Kidney tubule cell (primary cell): Measurements from ENCODE around the gene PCDH17.

Experiments used
- DNase-seq: peaks from one replicate; pipeline ENCODE4 v3.0.0-alpha.2; 2018; ENCODE audit warnings: low spot score

PCDH17 gene

GRCh38 chr13:57631596-57632275 lies at the start of gene PCDH17:
Gene PCDH17 (plus strand): TSS chr13:57631744. CDS start chr13:57632547, 803 bp downstream.
- DNase-seq = peak; percentile 20

GRCh38 chr13:57582032-57582431 lies 49.5 kb upstream of the PCDH17 start:
- DNase-seq = no peak

DNA sequence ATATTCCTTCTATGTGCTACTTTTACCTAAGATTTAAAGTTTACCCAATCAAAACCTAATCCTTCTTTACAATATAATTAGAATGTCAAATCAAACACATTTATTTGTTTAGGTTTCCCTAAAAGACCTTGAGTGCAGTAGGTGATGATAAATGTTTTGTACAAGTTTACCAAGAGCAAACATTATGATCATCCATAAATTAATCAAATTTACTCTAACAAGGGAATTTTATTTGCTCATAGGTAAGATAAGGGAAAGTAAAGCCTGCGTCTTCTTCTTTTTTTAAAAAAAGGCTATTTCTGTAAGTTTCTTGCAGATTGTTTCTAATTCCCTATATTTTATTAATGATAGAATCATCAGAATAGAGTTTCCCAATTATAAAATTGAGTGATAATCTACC lies 48.0 kb upstream of the PCDH17 start:
- DNase-seq = no peak

GRCh38 chr13:57588639-57589038 lies 42.9 kb upstream of the PCDH17 start:
- no peak for DNase-seq

DNA sequence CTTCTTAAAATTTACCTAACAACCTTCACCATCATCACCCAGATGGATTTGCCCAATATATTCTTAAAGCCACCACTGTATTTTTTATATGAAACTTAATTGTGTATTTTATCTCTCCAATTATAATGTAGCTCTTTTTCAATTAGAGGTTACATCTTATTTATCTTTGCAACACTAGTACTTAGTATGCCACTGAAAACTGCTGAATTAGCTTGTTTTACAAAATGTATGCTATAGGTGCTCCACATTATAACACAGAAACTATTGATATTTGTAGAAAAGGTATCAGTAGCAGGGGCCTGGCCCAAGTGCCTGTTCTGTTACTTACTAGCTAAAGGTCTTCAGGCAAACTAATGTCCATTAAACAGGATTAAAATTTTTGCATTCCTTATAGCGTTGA lies 35.8 kb upstream of the PCDH17 start:
- no peak for DNase-seq

DNA sequence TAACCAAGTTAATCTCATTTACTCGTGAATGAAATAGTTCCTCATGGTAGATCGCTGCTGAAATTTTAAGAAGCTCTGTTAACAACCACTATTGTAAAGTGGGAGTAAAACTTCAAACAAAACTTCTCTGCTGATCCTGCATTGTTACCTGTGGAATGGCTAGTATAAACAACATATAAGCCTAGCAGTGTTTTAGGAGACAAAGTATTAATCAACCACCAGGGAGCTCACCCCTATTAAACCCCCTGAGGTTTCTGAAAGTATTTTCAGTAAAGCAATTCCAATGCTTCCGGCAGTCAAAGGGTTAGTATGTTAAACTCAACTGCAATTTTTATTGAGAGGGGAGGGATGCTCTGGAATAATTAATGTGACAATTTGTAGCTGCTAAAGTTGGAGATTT lies 30.0 kb upstream of the PCDH17 start:
- DNase-seq = no peak

- DNase-seq = no peak
Observed at GRCh38 chr13:57604442-57604841, 27.1 kb upstream of the PCDH17 start.

- DNase-seq = no peak
Observed at GRCh38 chr13:57611969-57612368, 19.6 kb upstream of the PCDH17 start.

DNA sequence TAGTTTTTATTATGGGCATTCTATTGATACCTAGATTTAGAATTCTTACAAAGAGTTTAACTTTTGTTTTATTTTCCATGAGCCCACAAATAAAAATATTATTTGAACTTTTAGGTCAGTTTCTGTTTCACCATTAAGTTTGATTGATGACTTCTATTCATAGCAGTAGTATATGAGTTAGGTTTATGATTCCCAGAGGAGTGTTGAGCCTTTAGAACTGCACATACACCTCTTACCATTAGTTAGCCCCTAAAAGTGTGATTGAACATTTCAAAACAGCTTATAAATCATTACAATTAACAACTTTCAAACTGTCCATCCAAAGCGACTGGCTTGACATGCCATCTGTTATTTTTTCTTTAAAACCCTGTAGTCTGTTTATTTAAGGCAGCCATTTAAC lies 19.0 kb upstream of the PCDH17 start:
- DNase-seq = no peak

DNA sequence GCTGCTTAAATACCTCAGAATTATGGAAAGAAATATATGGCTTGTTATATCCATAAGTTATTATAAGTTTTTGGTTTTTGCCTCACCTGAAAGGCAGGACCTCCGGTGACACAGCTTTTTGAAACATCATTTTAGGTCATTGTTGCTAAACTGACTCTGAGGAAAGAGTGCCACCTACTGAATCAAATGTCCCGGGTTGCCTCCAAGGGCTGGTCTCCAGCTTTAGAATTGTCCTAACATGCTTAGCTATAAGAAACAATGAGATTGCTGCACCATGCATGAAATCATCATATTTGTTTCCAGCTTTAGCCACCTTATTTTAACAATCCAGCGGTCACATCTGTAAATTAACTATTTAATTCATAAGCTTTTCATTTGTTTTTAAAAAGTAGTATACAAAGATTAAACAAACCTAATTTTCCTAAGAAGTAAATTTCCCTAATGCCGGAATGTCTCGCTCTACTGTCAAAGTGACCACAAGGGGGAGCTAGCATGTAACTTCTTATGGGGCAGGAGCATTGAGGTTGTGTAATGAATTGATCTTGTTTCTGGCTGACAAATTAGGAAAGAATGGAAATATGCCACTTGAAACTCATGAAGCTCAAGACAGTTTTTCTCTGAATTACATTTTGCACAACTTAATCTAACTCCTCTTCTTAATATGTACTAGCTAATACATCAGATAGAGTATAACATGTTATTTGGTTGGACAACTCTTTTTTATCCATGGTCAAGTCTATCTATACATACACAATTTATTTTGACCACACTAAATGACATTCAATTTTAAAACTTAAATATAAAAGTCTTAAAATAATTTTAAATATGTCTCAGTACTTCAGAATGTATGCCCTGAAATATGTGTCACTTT lies 6.7 kb upstream of the PCDH17 start:
- peak; percentile 61 for DNase-seq

- peak; percentile 37 for DNase-seq
Observed at GRCh38 chr13:57627663-57628062, 3.9 kb upstream of the PCDH17 start.

GRCh38 chr13:57629391-57629804 lies 2.1 kb upstream of the PCDH17 start:
- DNase-seq = no peak

DNA sequence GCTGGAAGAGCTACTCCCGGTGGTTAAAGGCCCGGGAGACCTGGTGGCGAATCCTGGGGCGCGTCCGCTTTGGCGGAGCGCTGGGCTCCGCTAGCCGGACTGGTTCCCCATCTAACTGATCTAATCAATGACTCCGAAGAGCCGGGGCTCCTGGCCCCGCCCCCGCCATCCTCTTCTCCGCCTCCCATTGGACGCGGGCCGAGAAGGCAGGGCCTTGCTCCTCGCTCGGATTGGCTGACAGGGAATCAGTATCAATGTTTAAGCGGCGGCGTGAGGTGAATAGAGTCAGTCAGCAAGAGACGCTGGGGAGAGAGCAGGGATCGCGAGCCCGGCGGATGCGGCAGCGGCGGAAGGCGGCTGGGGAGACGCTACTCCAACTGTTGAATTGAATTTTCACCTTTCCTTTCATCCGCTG lies 1.7 kb upstream of the PCDH17 start:
- peak; percentile 75 for DNase-seq

DNA sequence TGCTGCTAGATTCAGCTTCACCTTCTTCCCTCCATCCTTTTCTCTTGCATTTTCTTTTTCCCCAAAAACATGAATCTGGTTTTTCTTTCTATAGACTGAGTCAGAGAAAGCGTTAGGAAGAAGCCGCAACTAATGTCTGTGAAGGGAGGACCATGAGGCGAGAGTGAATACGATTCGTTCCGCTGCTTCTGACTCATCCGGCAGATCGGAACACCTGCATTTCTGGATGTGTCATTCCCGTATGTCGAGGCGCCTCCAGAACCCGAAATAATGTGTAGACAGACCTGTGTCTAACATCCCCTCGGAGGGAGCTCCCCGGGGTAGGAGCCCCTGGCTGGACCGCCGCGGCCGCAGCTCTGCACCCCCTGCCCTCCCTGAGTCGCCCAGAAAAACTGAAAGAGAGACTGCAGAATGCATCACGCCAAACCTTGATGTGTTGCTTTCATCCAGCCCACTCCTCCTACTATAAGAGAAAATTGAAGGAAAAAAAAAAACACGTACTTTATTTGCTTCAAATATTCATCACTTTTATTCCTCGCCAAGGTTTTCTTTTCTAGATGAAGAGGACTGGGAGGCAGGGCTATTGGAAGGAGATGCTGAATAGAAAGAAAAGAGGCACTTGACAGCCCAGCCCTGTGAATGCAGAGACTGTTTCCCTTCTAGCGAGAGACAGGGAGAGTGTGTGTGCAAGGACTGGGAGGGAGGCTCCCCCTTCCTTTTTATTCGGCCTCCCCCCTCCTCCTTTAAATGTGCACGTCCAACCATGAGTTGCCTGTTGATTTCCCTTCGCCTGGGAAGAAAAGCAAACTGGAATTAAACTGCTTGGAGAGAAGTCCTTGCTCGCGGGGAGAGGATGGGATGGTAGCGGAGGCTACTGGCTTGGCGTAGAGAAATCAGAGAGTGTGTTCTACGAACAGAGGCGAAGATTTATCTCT lies 616 bp upstream of the PCDH17 start:
- DNase-seq = peak; percentile 72

GRCh38 chr13:57632276-57633140 lies 964 bp downstream of the PCDH17 start:
- peak; percentile 9 for DNase-seq

GRCh38 chr13:57633141-57633949 lies 1.8 kb downstream of the PCDH17 start:
- peak; percentile 1 for DNase-seq

DNA sequence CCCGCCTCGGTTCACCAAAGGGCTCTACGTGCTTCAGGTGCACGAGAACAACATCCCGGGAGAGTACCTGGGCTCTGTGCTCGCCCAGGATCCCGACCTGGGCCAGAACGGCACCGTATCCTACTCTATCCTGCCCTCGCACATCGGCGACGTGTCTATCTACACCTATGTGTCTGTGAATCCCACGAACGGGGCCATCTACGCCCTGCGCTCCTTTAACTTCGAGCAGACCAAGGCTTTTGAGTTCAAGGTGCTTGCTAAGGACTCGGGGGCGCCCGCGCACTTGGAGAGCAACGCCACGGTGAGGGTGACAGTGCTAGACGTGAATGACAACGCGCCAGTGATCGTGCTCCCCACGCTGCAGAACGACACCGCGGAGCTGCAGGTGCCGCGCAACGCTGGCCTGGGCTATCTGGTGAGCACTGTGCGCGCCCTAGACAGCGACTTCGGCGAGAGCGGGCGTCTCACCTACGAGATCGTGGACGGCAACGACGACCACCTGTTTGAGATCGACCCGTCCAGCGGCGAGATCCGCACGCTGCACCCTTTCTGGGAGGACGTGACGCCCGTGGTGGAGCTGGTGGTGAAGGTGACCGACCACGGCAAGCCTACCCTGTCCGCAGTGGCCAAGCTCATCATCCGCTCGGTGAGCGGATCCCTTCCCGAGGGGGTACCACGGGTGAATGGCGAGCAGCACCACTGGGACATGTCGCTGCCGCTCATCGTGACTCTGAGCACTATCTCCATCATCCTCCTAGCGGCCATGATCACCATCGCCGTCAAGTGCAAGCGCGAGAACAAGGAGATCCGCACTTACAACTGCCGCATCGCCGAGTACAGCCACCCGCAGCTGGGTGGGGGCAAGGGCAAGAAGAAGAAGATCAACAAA lies 2.6 kb downstream of the PCDH17 start:
- DNase-seq = no peak

- DNase-seq = no peak
Observed at GRCh38 chr13:57634839-57635165, 3.3 kb downstream of the PCDH17 start.

DNA sequence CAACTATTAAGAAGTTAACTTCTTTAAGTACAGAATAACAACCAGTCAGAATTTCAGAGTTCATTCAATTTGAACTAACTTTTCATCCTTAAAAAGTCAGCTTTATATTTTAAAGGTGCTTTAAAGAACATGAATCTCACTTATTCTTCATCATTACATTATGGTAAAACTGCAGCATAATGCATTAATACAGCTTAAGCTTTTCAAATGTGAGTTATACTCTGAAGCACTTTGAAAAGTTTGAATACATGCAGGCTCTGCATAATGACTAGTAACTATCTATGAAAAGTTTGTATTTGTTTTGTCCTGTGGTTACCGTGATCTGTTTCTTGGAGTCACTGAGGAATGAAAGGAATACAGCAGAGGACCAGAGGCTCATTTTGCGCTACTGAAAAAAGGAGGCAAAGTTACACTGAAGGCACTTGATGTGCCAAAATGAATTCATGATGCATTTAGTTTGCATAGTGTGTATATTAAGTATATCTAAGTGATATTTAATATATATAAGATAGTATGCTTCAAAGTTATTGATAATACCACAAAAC lies 4.1 kb downstream of the PCDH17 start:
- DNase-seq = no peak
